Stomach (tissue), 9 donors: ENCODE data around the gene SLC35E1. TPM values are rescaled to one million over a fixed set of nuclear protein-coding genes. Genes with fewer than 3 reads are reported as not detected.

ENCODE experiments used
- DNase-seq, 2 donors: peaks; one replicate each; pipeline versions ENCODE4 v3.0.0 to v3.0.0-alpha.2; 2013 to 2019
- H3K27ac ChIP-seq, 5 donors: fragments of 200-600 bp in 4 of 5; sonication (generic) in 4 of 5; one replicate each; pipeline ENCODE4 v1.5.1; 2013 to 2019; ENCODE audit warnings: mild to moderate bottlenecking in 1 of 5, moderate library complexity in 1 of 5
- H3K27me3 ChIP-seq, 3 donors: fragments of 200-600 bp; sonication (generic); one replicate each; pipeline ENCODE4 v1.5.1; 2017 to 2019; ENCODE audit warnings: mixed run types in 1 of 3
- H3K36me3 ChIP-seq, 4 donors: fragments of 200-600 bp; sonication (generic); 1 replicate in 3 of 4; 2 replicates in 1 of 4; pipeline ENCODE4 v1.5.1; 2016 to 2019
- H3K4me1 ChIP-seq, 4 donors: fragments of 200-600 bp; sonication (generic); one replicate each; pipeline ENCODE4 v1.5.1; 2016 to 2019
- H3K4me3 ChIP-seq, 4 donors: fragments of 200-600 bp; sonication (generic) in 3 of 4; one replicate each; pipeline ENCODE4 v1.5.1; 2016 to 2019; ENCODE audit warnings: mild to moderate bottlenecking in 1 of 4
- H3K9me3 ChIP-seq, 4 donors: fragments of 200-600 bp; sonication (generic); one replicate each; pipeline ENCODE4 v1.5.1; 2016 to 2019
- EP300 ChIP-seq: sonication (generic); formaldehyde crosslinking; IDR thresholded peaks from one replicate; pipeline ENCODE4 v1.6.1; 2017; ENCODE audit warnings: antibody characterized with exemption
- POLR2A ChIP-seq, 4 donors: fragments of 450-650 bp; IDR thresholded peaks; one replicate each; pipeline ENCODE4 v1.6.1; 2016; ENCODE audit warnings: antibody characterized with exemption in 4 of 4, control low read depth in 2 of 4, mild to moderate bottlenecking in 1 of 4, moderate library complexity in 1 of 4
- POLR2AphosphoS5 ChIP-seq, 3 donors: sonication (generic); formaldehyde crosslinking; IDR thresholded peaks; one replicate each; pipeline ENCODE4 v1.6.1; 2016; ENCODE audit warnings: antibody characterized with exemption in 3 of 3
- WGBS, 5 donors: extraction: QIAGEN DNeasy Blood & Tissue Kit in 3 of 5; methylation state at CpG; one replicate each; pipeline versions ENCODE4 v1.1.5 to v1.1.7; 2013 to 2018; 5-methylcytosine and 5-hydroxymethylcytosine counted together
- intact Hi-C: fragments of 100-400 bp; cut with DNase I; formaldehyde crosslinking; loops from one replicate; pipeline ENCODE4 v1.15.1; 2023; ENCODE audit warnings: low total_unique reads
- polyA plus RNA-seq, 3 donors: library from polyadenylated mRNA; stranded (reverse); fragments of 200-250 nt; gene quantifications; one replicate each; pipeline ENCODE4 v1.2.3, GENCODE V29; 2013
- total RNA-seq, 5 donors: library from RNA; depleted of rRNA; stranded (reverse); fragments of >200 nt; gene quantifications; one replicate each; pipeline versions ENCODE4 v1.1.0 to v1.2.3, GENCODE V29; 2014 to 2016
- TF ChIP-seq, protein P1 (sequence below), 7 experiments: fragments of 450-650 bp in 4 of 7; fragments of 200-600 bp in 3 of 7; sonication (generic) in 3 of 7; IDR thresholded peaks; one replicate each; pipeline ENCODE4 v1.5.1; 2016 to 2019; ENCODE audit warnings: antibody characterized with exemption in 7 of 7, control low read depth in 2 of 7, mild to moderate bottlenecking in 1 of 7
- donor health status: healthy with polysubstance abuse.
- donor health status: Bipolar disorder and iron deficiency.
- donor health status: healthy.

Gene SLC35E1
- total and polyA plus RNA-seq, 8 donors: 16.2 to 63.7 (median 27.7) TPM

DNA sequence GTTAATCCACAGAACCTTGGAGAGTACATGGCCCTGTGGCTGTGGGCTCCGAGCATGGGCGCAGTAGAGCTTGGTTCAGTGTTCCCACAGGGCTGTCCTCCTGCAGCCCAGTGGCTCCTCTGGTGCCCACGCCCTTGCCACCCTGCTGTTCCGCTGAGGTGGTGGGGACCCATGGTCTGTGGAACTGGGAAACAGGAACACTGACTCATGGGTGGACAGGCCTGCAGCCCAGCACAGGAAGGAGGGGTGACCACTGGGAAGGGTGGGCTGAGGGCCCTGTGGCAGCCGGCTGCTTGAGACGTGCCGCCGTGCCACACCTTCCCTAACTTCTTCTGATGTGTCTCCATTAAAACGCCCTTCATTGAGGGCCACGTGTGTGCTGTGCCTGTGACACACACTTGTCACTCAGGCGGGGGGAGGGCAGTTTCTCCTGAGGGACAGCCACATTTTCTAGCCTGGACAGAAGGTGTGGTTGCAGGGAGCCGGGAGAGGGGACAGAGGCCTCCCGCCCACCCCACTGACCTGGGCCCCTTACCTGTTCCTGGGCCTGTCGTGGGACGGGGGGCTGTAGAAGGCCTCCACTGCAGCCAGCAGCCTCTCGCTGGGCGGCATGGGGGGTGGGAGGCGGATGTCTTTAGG lies 51.1 kb downstream of the SLC35E1 start:
- Histone ChIP-seq H3K27me3 (no peaks in the 10 kb centered on the region), H3K4me3 (no peak overlapping the region), H3K27ac (no peak overlapping the region), H3K4me1 (no peaks in the 10 kb centered on the region), H3K9me3 (no peaks in the 10 kb centered on the region), H3K36me3 (peaks cover 89 to 100% (median 99%) of the 10 kb centered on the region in 4 donors)
- intact Hi-C loops: no loop called here
- TF ChIP-seq POLR2A (IDR thresholded peaks at IDR 0.05): no peak
- TF ChIP-seq, protein P1, sequence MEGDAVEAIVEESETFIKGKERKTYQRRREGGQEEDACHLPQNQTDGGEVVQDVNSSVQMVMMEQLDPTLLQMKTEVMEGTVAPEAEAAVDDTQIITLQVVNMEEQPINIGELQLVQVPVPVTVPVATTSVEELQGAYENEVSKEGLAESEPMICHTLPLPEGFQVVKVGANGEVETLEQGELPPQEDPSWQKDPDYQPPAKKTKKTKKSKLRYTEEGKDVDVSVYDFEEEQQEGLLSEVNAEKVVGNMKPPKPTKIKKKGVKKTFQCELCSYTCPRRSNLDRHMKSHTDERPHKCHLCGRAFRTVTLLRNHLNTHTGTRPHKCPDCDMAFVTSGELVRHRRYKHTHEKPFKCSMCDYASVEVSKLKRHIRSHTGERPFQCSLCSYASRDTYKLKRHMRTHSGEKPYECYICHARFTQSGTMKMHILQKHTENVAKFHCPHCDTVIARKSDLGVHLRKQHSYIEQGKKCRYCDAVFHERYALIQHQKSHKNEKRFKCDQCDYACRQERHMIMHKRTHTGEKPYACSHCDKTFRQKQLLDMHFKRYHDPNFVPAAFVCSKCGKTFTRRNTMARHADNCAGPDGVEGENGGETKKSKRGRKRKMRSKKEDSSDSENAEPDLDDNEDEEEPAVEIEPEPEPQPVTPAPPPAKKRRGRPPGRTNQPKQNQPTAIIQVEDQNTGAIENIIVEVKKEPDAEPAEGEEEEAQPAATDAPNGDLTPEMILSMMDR (IDR thresholded peaks at IDR 0.05): no peak
- TF ChIP-seq POLR2AphosphoS5 (IDR thresholded peaks at IDR 0.05): no peak
- no peak for TF ChIP-seq EP300
- WGBS, 5 donors: 83 to 92% (median 88%) methylated on average over 11 to 18 of the region's 18 CpGs
- no peak for DNase-seq

- Histone ChIP-seq H3K9me3 (no peaks in the 10 kb centered on the region), H3K4me3 (no peak overlapping the region), H3K27ac (no peak overlapping the region), H3K4me1 (no peaks in the 10 kb centered on the region), H3K36me3 (peaks cover 81 to 100% (median 98%) of the 10 kb centered on the region in 4 donors), H3K27me3 (no peaks in the 10 kb centered on the region)
- no peak for DNase-seq
- TF ChIP-seq, protein P1 (IDR thresholded peaks at IDR 0.05): no peak
- no peak for TF ChIP-seq EP300
- no peak for TF ChIP-seq POLR2A (IDR thresholded peaks at IDR 0.05)
- TF ChIP-seq POLR2AphosphoS5 (IDR thresholded peaks at IDR 0.05): no peak
- intact Hi-C loops: no loop called here
- WGBS, 5 donors: 91 to 95% (median 92%) methylated on average over 45 of the region's 45 CpGs
These were observed 51.9 kb downstream of the SLC35E1 start for GRCh38 chr19:16520074-16520973.

DNA sequence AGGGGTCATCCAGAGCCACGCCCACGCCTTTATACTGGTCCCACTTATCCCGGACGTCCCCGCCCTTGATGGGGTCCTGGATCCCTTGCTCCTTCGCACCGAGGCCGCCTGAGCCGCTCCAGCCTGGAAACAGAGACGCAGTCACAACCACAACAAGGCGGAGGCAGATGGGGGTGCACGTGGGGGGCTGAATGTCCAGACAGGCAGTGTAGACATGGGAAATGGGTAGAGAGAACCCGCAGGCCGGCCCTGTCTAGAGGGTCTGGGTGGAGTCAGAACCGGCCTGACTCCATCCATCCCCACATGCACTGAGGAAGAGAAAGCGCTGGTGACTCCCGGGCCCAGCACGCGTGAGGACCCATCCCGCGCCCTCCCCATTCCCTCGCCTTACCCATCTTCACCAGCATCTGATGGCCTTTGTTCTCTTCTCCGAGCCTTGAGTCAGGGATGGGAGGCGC lies 53.0 kb downstream of the SLC35E1 start:
- no peak overlapping the region for H3K4me3 ChIP-seq
- TF ChIP-seq POLR2AphosphoS5 (IDR thresholded peaks at IDR 0.05) (no peak), POLR2A (IDR thresholded peaks at IDR 0.05) (no peak), EP300 (no peak)
- TF ChIP-seq, protein P1 (IDR thresholded peaks at IDR 0.05): no peak
- no peak overlapping the region for H3K27ac ChIP-seq
- no peaks in the 10 kb centered on the region for H3K27me3 ChIP-seq
- H3K36me3 ChIP-seq: peaks cover 79 to 100% (median 98%) of the 10 kb centered on the region in 4 donors
- no peak for DNase-seq
- intact Hi-C loops: no loop called here
- WGBS, 5 donors: 92 to 94% (median 92%) methylated on average over 16 to 24 of the region's 24 CpGs
- no peaks in the 10 kb centered on the region for H3K4me1 ChIP-seq
- H3K9me3 ChIP-seq: no peaks in the 10 kb centered on the region

- H3K36me3 ChIP-seq: peaks cover 75 to 100% (median 98%) of the 10 kb centered on the region in 4 donors
- H3K4me3 ChIP-seq: no peak overlapping the region
- H3K27ac ChIP-seq: no peak overlapping the region
- intact Hi-C loops: no loop called here
- H3K4me1 ChIP-seq: no peaks in the 10 kb centered on the region
- 84 to 90% (median 85%) methylated on average over 32 to 33 of the region's 33 CpGs for WGBS, 5 donors
- no peaks in the 10 kb centered on the region for H3K27me3 ChIP-seq
- TF ChIP-seq EP300 (no peak), POLR2A (IDR thresholded peaks at IDR 0.05) (no peak), POLR2AphosphoS5 (IDR thresholded peaks at IDR 0.05) (no peak)
- TF ChIP-seq, protein P1 (IDR thresholded peaks at IDR 0.05): no peak
- DNase-seq: no peak
- H3K9me3 ChIP-seq: no peaks in the 10 kb centered on the region
These were observed 53.6 kb downstream of the SLC35E1 start for GRCh38 chr19:16518483-16519229.
